IMR-90 (cell line): ENCODE results near the gene RBP5. TPM values are rescaled to one million over a fixed set of nuclear protein-coding genes. Genes with fewer than 3 reads are reported as not detected.
A peak's percentile ranks its signal among the peaks of the same experiment; 100 is the strongest.

Source experiments
- ATAC-seq: fragments of 200-7000 bp; cut with Tn5 transposase; 2 replicates; pipeline ENCODE4 v1.9.1; 2020; ENCODE audit warnings: low read depth, mild to moderate bottlenecking, moderate library complexity
- BruUV-seq: library from RNA; stranded (reverse); fragments of 400-500 nt; replicated peaks from 2 replicates; lab custom pipeline; 2021; lab: Mats Ljungman, UMichigan
- CTCF ChIA-PET: fragments of 300-600 bp; formaldehyde crosslinking; extraction: SDS; loops from one replicate; lab custom pipeline; 2021; ENCODE audit warnings: antibody characterized with exemption; lab: Yijun Ruan, JAX
- POLR2A ChIA-PET: fragments of 300-600 bp; sonication (Branson Sonifier 250); formaldehyde crosslinking; loops from one replicate; lab custom pipeline; 2022; ENCODE audit warnings: antibody characterized with exemption; ENCODE audit not compliant: unreplicated experiment; lab: Charles Lee
- DNase-seq: peaks from one replicate; pipeline ENCODE4 v3.0.0; 2013
- H2AFZ ChIP-seq: replicated peaks from 2 replicates; pipeline ENCODE3; 2013; ENCODE audit warnings: low read length, mild to moderate bottlenecking; ENCODE audit not compliant: poor library complexity
- H2AK5ac ChIP-seq: 2 replicates; pipeline ENCODE4 v1.6.1; 2013; ENCODE audit warnings: low read depth, low read length, inconsistent platforms
- H2AK9ac ChIP-seq: replicated peaks from 2 replicates; pipeline ENCODE3; 2013; ENCODE audit warnings: mild to moderate bottlenecking, low read depth, low read length, moderate library complexity; ENCODE audit not compliant: poor library complexity
- H2BK120ac ChIP-seq: 2 replicates; pipeline ENCODE4 v1.6.1; 2013; ENCODE audit warnings: low read depth, low read length, inconsistent platforms
- H2BK15ac ChIP-seq: 3 replicates; pipeline ENCODE4 v1.6.1; 2013; ENCODE audit warnings: low read depth, low read length, inconsistent platforms
- H2BK20ac ChIP-seq: 2 replicates; pipeline ENCODE4 v1.6.1; 2013; ENCODE audit warnings: low read depth, mild to moderate bottlenecking, inconsistent platforms, low read length, moderate library complexity
- H2BK5ac ChIP-seq: 2 replicates; pipeline ENCODE4 v1.6.1; 2013; ENCODE audit warnings: mild to moderate bottlenecking, low read depth, low read length, inconsistent platforms; ENCODE audit not compliant: poor library complexity, severe bottlenecking
- H3K14ac ChIP-seq: replicated peaks from 2 replicates; pipeline ENCODE4 v1.6.1; 2013; ENCODE audit warnings: low read depth, low read length, inconsistent platforms
- H3K18ac ChIP-seq: 2 replicates; pipeline ENCODE4 v1.6.1; 2013; ENCODE audit warnings: low read depth, low read length, control low read depth
- H3K23ac ChIP-seq: 2 replicates; pipeline ENCODE4 v1.6.1; 2013; ENCODE audit warnings: low read depth, low read length, inconsistent platforms
- H3K27ac ChIP-seq: 2 replicates; pipeline ENCODE4 v1.5.1; 2013; ENCODE audit warnings: mild to moderate bottlenecking, control low read depth, low read length; ENCODE audit not compliant: insufficient read depth
- H3K27me3 ChIP-seq: 2 replicates; pipeline ENCODE4 v1.6.1; 2013; ENCODE audit warnings: low read length; ENCODE audit not compliant: control insufficient read depth, insufficient read depth
- H3K36me3 ChIP-seq: 2 replicates; pipeline ENCODE4 v1.6.1; 2013; ENCODE audit warnings: low read length, mixed read lengths; ENCODE audit not compliant: control insufficient read depth, insufficient read depth
- H3K4ac ChIP-seq: 2 replicates; pipeline ENCODE4 v1.6.1; 2013; ENCODE audit warnings: low read depth, low read length, inconsistent platforms
- H3K4me1 ChIP-seq: 2 replicates; pipeline ENCODE4 v1.6.1; 2013; ENCODE audit warnings: low read length, mixed read lengths; ENCODE audit not compliant: control insufficient read depth, insufficient read depth
- H3K4me2 ChIP-seq: 2 replicates; pipeline ENCODE4 v1.6.1; 2013; ENCODE audit warnings: low read depth, mild to moderate bottlenecking, control low read depth, low read length, moderate library complexity
- H3K4me3 ChIP-seq: 2 replicates; pipeline ENCODE4 v1.5.1; 2013; ENCODE audit warnings: low read depth, mild to moderate bottlenecking, control low read depth, low read length, moderate library complexity; ENCODE audit not compliant: insufficient read depth
- H3K56ac ChIP-seq: 2 replicates; pipeline ENCODE4 v1.6.1; 2013; ENCODE audit warnings: low read length, inconsistent platforms; ENCODE audit not compliant: insufficient read depth; ENCODE audit errors: extremely low read depth
- H3K79me1 ChIP-seq, 2 experiments: 2 replicates each; pipeline ENCODE4 v1.6.1; 2013; ENCODE audit warnings: low read length in 2 of 2, inconsistent platforms in 1 of 2, low read depth in 1 of 2
- H3K9ac ChIP-seq: 2 replicates; pipeline ENCODE4 v1.6.1; 2013; ENCODE audit warnings: low read depth, low read length, control low read depth
- H3K9me1 ChIP-seq: 2 replicates; pipeline ENCODE4 v1.6.1; 2013; ENCODE audit warnings: low read length, inconsistent platforms; ENCODE audit not compliant: insufficient read depth
- H3K9me3 ChIP-seq: 2 replicates; pipeline ENCODE4 v1.6.1; 2013; ENCODE audit warnings: low read length; ENCODE audit not compliant: control insufficient read depth, insufficient read depth
- H4K20me1 ChIP-seq: 2 replicates; pipeline ENCODE4 v1.6.1; 2013; ENCODE audit warnings: low read length, inconsistent platforms; ENCODE audit not compliant: insufficient read depth
- H4K5ac ChIP-seq: 2 replicates; pipeline ENCODE4 v1.6.1; 2013; ENCODE audit warnings: mild to moderate bottlenecking, low read depth, low read length, control low read depth
- H4K8ac ChIP-seq, 2 experiments: 2 replicates each; pipeline ENCODE4 v1.6.1; 2013; ENCODE audit warnings: low read depth in 2 of 2, low read length in 2 of 2, control low read depth in 1 of 2, inconsistent platforms in 1 of 2
- H4K91ac ChIP-seq: 2 replicates; pipeline ENCODE4 v1.6.1; 2013; ENCODE audit warnings: low read depth, low read length, inconsistent platforms; ENCODE audit not compliant: insufficient read depth
- BHLHE40 ChIP-seq: fragments of 150-350 bp; IDR thresholded peaks from 2 replicates; pipeline ENCODE4 v1.6.1; 2016; ENCODE audit warnings: mild to moderate bottlenecking, low read depth, low read length
- CHD1 ChIP-seq: IDR thresholded peaks from 2 replicates; pipeline ENCODE4 v1.6.1; 2012; ENCODE audit warnings: low read depth, low read length, improper control_type of control experiment
- MAFK ChIP-seq: IDR thresholded peaks from 2 replicates; pipeline ENCODE4 v1.6.1; 2012; ENCODE audit warnings: low read depth, low read length, improper control_type of control experiment
- MAZ ChIP-seq: IDR thresholded peaks from 2 replicates; pipeline ENCODE4 v1.6.1; 2012; ENCODE audit warnings: low read depth, mild to moderate bottlenecking, low read length, improper control_type of control experiment, moderate library complexity, borderline replicate concordance
- NFE2L2 ChIP-seq: fragments of 150-350 bp; IDR thresholded peaks from 2 replicates; pipeline ENCODE4 v1.6.1; 2016; ENCODE audit warnings: low read depth, mild to moderate bottlenecking, low read length
- POLR2A ChIP-seq: IDR thresholded peaks from 2 replicates; pipeline ENCODE4 v1.6.1; 2012; ENCODE audit warnings: mild to moderate bottlenecking, low read depth, low read length
- RAD21 ChIP-seq: IDR thresholded peaks from 2 replicates; pipeline ENCODE4 v1.6.1; 2012; ENCODE audit warnings: low read length, improper control_type of control experiment
- RCOR1 ChIP-seq: IDR thresholded peaks from 2 replicates; pipeline ENCODE4 v1.6.1; 2012; ENCODE audit warnings: mild to moderate bottlenecking, low read length, improper control_type of control experiment; ENCODE audit not compliant: insufficient replicate concordance
- USF2 ChIP-seq: fragments of 150-350 bp; IDR thresholded peaks from 2 replicates; pipeline ENCODE4 v1.6.1; 2017; ENCODE audit warnings: mild to moderate bottlenecking, antibody characterized with exemption, low read length, low read depth
- WGBS, 2 experiments: methylation state at CpG; one replicate each; pipeline versions ENCODE4 v1.1.5 to v1.1.7; 2013; ENCODE audit warnings: missing lambda C conversion rate in 2 of 2; ENCODE audit not compliant: insufficient read length in 1 of 2; ENCODE audit errors: extremely low coverage in 2 of 2; 5-methylcytosine and 5-hydroxymethylcytosine counted together
- dilution Hi-C: fragments of 300-500 bp; cut with HindIII; formaldehyde crosslinking; loops from one replicate; pipeline ENCODE4 v1.14.3; 2018; ENCODE audit warnings: low sequenced_read_pairs; ENCODE audit not compliant: unreplicated experiment
- in situ Hi-C: fragments of 300-500 bp; cut with MboI; formaldehyde crosslinking; loops from 3 replicates; pipeline ENCODE4 v1.14.3; 2019; ENCODE audit warnings: low sequenced_read_pairs, inconsistent platforms, mixed read lengths
- intact Hi-C: fragments of 100-400 bp; cut with micrococcal nuclease; formaldehyde crosslinking; loops from 2 replicates; pipeline ENCODE4 v1.10.0; 2022
- polyA plus RNA-seq, 3 experiments: library from polyadenylated mRNA; depleted of rRNA; stranded (reverse); fragments of >200 nt; gene quantifications; 2 replicates each; pipeline ENCODE4 v1.2.3, GENCODE V29; 2012; ENCODE audit warnings: low replicate concordance in 1 of 3
- total RNA-seq: library from RNA; depleted of rRNA; stranded (reverse); fragments of >200 nt; gene quantifications from 2 replicates; pipeline ENCODE4 v1.2.3, GENCODE V29; 2012
- TF ChIP-seq, protein P1 (sequence below): conservative IDR thresholded peaks from 2 replicates; pipeline ENCODE4 v1.5.1; 2012; ENCODE audit warnings: mild to moderate bottlenecking, low read depth, low read length, improper control_type of control experiment
- TF ChIP-seq, protein P2 (sequence below): fragments of 150-350 bp; IDR thresholded peaks from 2 replicates; pipeline ENCODE4 v1.6.1; 2016; ENCODE audit warnings: low read depth, mild to moderate bottlenecking, low read length, moderate library complexity, borderline replicate concordance

RBP5 gene
- total and polyA plus RNA-seq, 2 of the 4 experiments (the other 2 are of a cell fraction) = 0.15 TPM; not detected in 1

DNA sequence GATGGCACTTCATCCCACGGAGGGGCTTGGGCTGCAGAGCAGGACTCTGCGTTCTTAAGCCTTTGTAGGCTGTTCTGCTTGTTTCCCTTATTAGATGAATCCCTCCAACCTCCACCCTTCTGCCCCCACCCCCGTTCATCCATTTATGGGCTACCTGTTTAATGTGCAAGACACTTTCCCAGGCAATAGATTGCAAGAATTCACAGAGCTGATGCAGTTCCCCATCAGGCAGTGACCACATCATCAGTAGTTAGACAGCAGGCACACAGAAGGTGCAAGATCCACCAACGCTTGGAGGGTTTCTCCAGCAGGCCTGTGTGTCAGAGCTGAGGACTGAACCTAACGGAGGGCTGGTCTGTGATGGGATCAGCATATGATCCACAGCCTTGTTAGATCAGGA is 35.2 kb downstream of the RBP5 start:
- Histone ChIP-seq H3K9ac (no peak overlapping the region), H3K9me3 (no peaks in the 10 kb centered on the region), H4K91ac (peak overlapping the region; percentile 89; the same call in 1 of the 2 replicates), H3K4me2 (no peak overlapping the region), H4K5ac (no peak overlapping the region; the same call in 1 of the 2 replicates), H3K4me3 (no peak overlapping the region), H3K79me1 (peaks cover 13 to 28% of the 10 kb centered on the region in 2 experiments; a peak in 3 of 4 replicates), H3K27ac (no peak overlapping the region), H4K8ac (no peak overlapping the region), H2AK9ac (no peak overlapping the region), H2BK20ac (peak overlapping the region; percentile 26; the same call in 1 of the 2 replicates), H2BK15ac (no peak overlapping the region; the same call in 2 of the 3 replicates), H3K4ac (peak overlapping the region; percentile 88), H2AK5ac (peak overlapping the region; percentile 43; the same call in 1 of the 2 replicates), H3K23ac (no peak overlapping the region), H2AFZ (peak overlapping the region; percentile 8), H2BK5ac (no peak overlapping the region), H4K20me1 (no peaks in the 10 kb centered on the region), H3K27me3 (no peaks in the 10 kb centered on the region), H3K4me1 (peaks cover 26% of the 10 kb centered on the region), H2BK120ac (peak overlapping the region; percentile 14; the same call in 1 of the 2 replicates), H3K18ac (no peak overlapping the region), H3K56ac (no peak overlapping the region), H3K36me3 (peaks cover 23% of the 10 kb centered on the region; the same call in 1 of the 2 replicates), H3K9me1 (peaks cover 21% of the 10 kb centered on the region), H3K14ac (no peak overlapping the region)
- POLR2A ChIA-PET = interaction anchor here (0.7 kb wide), 1 partner anchor 33 kb away, joined by 3 read pairs; the partner anchor contains the start of gene C1S
- 73% methylated on average over 3 of the region's 5 CpGs; no CpG with 5 or more reads in 1 of the 2 experiments for WGBS, 2 experiments
- intact Hi-C loops (no loop called here), in situ Hi-C loops (no loop called here), dilution Hi-C loops (no loop called here)
- TF ChIP-seq BHLHE40 = no peak
- no peak for TF ChIP-seq NFE2L2
- no peak for TF ChIP-seq MAZ
- TF ChIP-seq, protein P1, sequence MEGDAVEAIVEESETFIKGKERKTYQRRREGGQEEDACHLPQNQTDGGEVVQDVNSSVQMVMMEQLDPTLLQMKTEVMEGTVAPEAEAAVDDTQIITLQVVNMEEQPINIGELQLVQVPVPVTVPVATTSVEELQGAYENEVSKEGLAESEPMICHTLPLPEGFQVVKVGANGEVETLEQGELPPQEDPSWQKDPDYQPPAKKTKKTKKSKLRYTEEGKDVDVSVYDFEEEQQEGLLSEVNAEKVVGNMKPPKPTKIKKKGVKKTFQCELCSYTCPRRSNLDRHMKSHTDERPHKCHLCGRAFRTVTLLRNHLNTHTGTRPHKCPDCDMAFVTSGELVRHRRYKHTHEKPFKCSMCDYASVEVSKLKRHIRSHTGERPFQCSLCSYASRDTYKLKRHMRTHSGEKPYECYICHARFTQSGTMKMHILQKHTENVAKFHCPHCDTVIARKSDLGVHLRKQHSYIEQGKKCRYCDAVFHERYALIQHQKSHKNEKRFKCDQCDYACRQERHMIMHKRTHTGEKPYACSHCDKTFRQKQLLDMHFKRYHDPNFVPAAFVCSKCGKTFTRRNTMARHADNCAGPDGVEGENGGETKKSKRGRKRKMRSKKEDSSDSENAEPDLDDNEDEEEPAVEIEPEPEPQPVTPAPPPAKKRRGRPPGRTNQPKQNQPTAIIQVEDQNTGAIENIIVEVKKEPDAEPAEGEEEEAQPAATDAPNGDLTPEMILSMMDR = no peak
- no peak for TF ChIP-seq USF2
- no peak for TF ChIP-seq MAFK
- TF ChIP-seq POLR2A = no peak
- TF ChIP-seq RAD21 = no peak
- TF ChIP-seq, protein P2, sequence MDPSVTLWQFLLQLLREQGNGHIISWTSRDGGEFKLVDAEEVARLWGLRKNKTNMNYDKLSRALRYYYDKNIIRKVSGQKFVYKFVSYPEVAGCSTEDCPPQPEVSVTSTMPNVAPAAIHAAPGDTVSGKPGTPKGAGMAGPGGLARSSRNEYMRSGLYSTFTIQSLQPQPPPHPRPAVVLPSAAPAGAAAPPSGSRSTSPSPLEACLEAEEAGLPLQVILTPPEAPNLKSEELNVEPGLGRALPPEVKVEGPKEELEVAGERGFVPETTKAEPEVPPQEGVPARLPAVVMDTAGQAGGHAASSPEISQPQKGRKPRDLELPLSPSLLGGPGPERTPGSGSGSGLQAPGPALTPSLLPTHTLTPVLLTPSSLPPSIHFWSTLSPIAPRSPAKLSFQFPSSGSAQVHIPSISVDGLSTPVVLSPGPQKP = no peak
- no peak for TF ChIP-seq RCOR1
- no peak for TF ChIP-seq CHD1
- ATAC-seq (no peak), DNase-seq (no peak)
- no TSS peak for BruUV-seq
- CTCF ChIA-PET = interaction anchor here (0.7 to 1.9 kb wide), 4 partner anchors 13 to 149 kb away, joined by 3 to 5 read pairs (median 4); partner anchors contain the start of gene C1S
